Measurements from ENCODE around the gene AATF.
"Not testable (repeated sequence)": the region's sequence is repeated elsewhere in the genome, so short reads cannot be mapped to it uniquely, and the experiment has no call there.

Gene AATF

GRCh38 chr17:37052450-37052849 lies 103.7 kb downstream of the AATF start:
- no peak for FAIRE-seq

- no peak for FAIRE-seq
Measured at GRCh38 chr17:37054894-37055293, 106.1 kb downstream of the AATF start.

- no peak for FAIRE-seq
Measured at GRCh38 chr17:37056622-37057021, 107.9 kb downstream of the AATF start.

- FAIRE-seq, result no peak
Measured at GRCh38 chr17:37059493-37059892, 110.7 kb downstream of the AATF start.

- FAIRE-seq, result no peak
Measured at GRCh38 chr17:37060094-37060493, 111.3 kb downstream of the AATF start.

GRCh38 chr17:37060928-37061327 lies 112.2 kb downstream of the AATF start:
- no peak for FAIRE-seq

- no peak for FAIRE-seq
Measured at GRCh38 chr17:37062021-37062420, 113.3 kb downstream of the AATF start.

- FAIRE-seq, result no peak
Measured at GRCh38 chr17:37064206-37064605, 115.5 kb downstream of the AATF start.

GRCh38 chr17:37064956-37065355 lies 116.2 kb downstream of the AATF start:
- no peak for FAIRE-seq

- FAIRE-seq, result no peak
Measured at GRCh38 chr17:37065486-37066321, 117.0 kb downstream of the AATF start.

- FAIRE-seq, result no peak
Measured at GRCh38 chr17:37066322-37067255, 117.8 kb downstream of the AATF start.

- no peak for FAIRE-seq
Measured at GRCh38 chr17:37067555-37068111, 118.9 kb downstream of the AATF start.

GRCh38 chr17:37068266-37068665 lies 119.5 kb downstream of the AATF start:
- no peak for FAIRE-seq

GRCh38 chr17:37069087-37069486 lies 120.3 kb downstream of the AATF start:
- no peak for FAIRE-seq

GRCh38 chr17:37073464-37073863 lies 124.7 kb downstream of the AATF start:
- not testable (repeated sequence) for FAIRE-seq

GRCh38 chr17:37079065-37079708 lies 130.4 kb downstream of the AATF start:
- no peak for FAIRE-seq

- no peak for FAIRE-seq
Measured at GRCh38 chr17:37079735-37080134, 131.0 kb downstream of the AATF start.

- no peak for FAIRE-seq
Measured at GRCh38 chr17:37081287-37081686, 132.5 kb downstream of the AATF start.

- no peak for FAIRE-seq
Measured at GRCh38 chr17:37082311-37082860, 133.6 kb downstream of the AATF start.

GRCh38 chr17:37082985-37083384 lies 134.2 kb downstream of the AATF start:
- FAIRE-seq, result no peak

GRCh38 chr17:37083456-37083855 lies 134.7 kb downstream of the AATF start:
- FAIRE-seq, result no peak

- FAIRE-seq, result no peak
Measured at GRCh38 chr17:37084372-37084771, 135.6 kb downstream of the AATF start.

GRCh38 chr17:37086334-37086733 lies 137.6 kb downstream of the AATF start:
- FAIRE-seq, result no peak

Measured in islet of Langerhans (tissue), 1 donor.